Ascending aorta (tissue), 2 donors: ENCODE results near the gene GRIN1. TPM values are rescaled to one million over a fixed set of nuclear protein-coding genes. Genes with fewer than 3 reads are reported as not detected.

Source experiments
- DNase-seq, 2 donors: peaks; one replicate each; pipeline ENCODE4 v3.0.0-alpha.2; 2019; ENCODE audit warnings: low spot score in 2 of 2
- H3K27ac ChIP-seq, 2 donors: fragments of 200-600 bp; sonication (generic); one replicate each; pipeline ENCODE4 v1.5.1; 2016 to 2017; ENCODE audit warnings: mild to moderate bottlenecking in 1 of 2
- H3K27me3 ChIP-seq: fragments of 200-600 bp; sonication (generic); one replicate; pipeline ENCODE4 v1.5.1; 2017
- H3K36me3 ChIP-seq, 2 donors: fragments of 200-600 bp; sonication (generic); one replicate each; pipeline ENCODE4 v1.5.1; 2016
- H3K4me1 ChIP-seq, 2 donors: fragments of 200-600 bp; sonication (generic); one replicate each; pipeline ENCODE4 v1.5.1; 2016 to 2017; ENCODE audit warnings: mild to moderate bottlenecking in 1 of 2
- H3K4me3 ChIP-seq, 2 donors: fragments of 200-600 bp; sonication (generic); one replicate each; pipeline ENCODE4 v1.5.1; 2016 to 2017; ENCODE audit warnings: mild to moderate bottlenecking in 1 of 2
- H3K9me3 ChIP-seq, 2 donors: fragments of 200-600 bp; sonication (generic); one replicate each; pipeline ENCODE4 v1.5.1; 2016
- intact Hi-C: fragments of 100-400 bp; cut with DNase I; formaldehyde crosslinking; loops from one replicate; pipeline ENCODE4 v1.15.1; 2023
- total RNA-seq: library from RNA; depleted of rRNA; stranded (reverse); fragments of >200 nt; gene quantifications from one replicate; pipeline ENCODE4 v1.1.0, GENCODE V29; 2016
- TF ChIP-seq, protein P1 (sequence below), 3 experiments: fragments of 200-600 bp in 2 of 3; fragments of 450-650 bp in 1 of 3; sonication (generic) in 2 of 3; IDR thresholded peaks; one replicate each; pipeline ENCODE4 v1.5.1; 2016 to 2019; ENCODE audit warnings: antibody characterized with exemption in 3 of 3, mild to moderate bottlenecking in 1 of 3, moderate library complexity in 1 of 3

Gene GRIN1
- total RNA-seq, 1 donor from 2014 or later, result not detected

DNA sequence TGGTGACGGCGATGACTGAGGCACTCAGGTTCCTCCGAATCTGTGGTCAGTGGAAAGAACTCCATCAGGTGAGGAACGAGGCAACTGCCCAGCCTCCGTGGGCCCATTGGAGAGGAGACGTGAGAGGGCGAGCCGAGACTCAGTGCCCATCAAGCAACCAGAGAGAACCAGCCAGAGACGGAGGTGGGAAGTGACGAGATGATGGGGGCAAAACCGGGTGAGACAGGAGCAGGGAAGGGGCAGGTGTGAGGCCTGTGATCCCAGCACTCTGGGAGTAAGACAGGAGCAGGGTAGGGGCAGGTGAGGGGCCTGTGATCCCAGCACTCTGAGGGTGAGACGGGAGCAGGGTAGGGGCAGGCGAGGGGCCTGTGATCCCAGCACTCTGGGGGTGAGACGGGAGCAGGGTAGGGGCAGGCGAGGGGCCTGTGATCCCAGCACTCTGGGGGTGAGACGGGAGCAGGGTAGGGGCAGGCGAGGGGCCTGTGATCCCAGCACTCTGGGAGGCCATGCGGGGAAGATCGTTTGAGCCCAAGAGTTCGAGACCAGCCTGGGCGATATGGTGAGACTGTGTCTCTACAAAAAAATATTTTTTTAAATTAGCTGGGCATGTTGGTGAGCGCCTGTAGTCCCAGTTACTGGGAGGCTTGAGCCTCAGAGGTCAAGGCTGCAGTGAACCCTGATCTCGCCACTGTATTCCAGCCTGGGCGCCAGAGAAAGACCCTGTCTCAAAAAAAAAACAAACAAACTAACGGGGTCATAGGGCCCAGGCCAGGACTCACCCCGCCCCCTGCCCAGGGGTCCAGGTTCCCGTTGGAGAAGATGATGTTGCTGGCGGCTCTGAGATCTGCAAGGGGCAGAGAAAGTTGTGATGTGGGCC lies 27.8 kb upstream of the GRIN1 start:
- no peaks in the 10 kb centered on the region for H3K27me3 ChIP-seq
- H3K9me3 ChIP-seq, result no peaks in the 10 kb centered on the region
- H3K4me3 ChIP-seq, result no peak overlapping the region
- H3K36me3 ChIP-seq, result peaks cover 39 to 62% of the 10 kb centered on the region in 2 donors
- no peak for DNase-seq
- peaks cover 0 to 15% of the 10 kb centered on the region in 2 donors for H3K4me1 ChIP-seq
- TF ChIP-seq, protein P1, sequence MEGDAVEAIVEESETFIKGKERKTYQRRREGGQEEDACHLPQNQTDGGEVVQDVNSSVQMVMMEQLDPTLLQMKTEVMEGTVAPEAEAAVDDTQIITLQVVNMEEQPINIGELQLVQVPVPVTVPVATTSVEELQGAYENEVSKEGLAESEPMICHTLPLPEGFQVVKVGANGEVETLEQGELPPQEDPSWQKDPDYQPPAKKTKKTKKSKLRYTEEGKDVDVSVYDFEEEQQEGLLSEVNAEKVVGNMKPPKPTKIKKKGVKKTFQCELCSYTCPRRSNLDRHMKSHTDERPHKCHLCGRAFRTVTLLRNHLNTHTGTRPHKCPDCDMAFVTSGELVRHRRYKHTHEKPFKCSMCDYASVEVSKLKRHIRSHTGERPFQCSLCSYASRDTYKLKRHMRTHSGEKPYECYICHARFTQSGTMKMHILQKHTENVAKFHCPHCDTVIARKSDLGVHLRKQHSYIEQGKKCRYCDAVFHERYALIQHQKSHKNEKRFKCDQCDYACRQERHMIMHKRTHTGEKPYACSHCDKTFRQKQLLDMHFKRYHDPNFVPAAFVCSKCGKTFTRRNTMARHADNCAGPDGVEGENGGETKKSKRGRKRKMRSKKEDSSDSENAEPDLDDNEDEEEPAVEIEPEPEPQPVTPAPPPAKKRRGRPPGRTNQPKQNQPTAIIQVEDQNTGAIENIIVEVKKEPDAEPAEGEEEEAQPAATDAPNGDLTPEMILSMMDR (IDR thresholded peaks at IDR 0.05), result no peak
- intact Hi-C loops, result no loop called here
- H3K27ac ChIP-seq, result no peak overlapping the region

DNA sequence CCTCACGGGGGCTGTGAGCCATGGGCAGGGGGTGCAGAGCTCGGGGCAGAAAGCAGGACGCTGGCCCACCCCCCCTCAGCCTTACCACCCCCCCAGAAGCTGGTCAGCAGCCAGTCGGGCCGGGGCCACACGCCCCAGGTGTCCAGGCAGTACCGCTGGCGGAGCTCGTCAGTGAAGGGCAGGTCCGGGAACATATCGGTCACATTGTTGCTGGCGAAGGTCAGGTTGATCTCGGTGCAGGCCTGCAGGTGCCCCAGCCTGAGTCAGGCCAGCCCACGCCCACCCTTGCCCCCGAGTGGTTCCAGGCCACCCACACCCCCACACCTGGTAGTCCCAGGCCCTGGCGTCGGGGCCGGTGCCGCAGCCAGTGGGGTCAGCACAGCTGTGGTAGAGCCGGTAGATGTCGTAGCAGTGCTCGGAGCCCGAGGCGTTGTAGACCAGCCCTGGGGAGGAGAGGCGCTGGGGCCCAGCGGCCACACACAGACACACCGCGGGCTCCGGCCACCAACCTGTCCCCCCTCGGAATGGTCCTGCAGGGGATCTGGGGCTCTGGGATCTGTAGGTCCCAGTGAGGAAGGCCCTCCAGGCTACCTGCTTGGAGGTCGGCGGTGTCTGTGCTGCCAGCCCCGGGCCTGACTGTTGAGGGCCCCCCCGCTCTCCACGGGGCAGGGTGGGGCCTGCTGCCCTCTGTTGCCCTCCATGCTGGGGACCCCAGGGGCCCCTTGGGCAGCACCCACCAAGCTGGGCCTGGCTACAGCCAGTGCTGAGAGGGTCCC lies 27.0 kb upstream of the GRIN1 start:
- no peaks in the 10 kb centered on the region for H3K27me3 ChIP-seq
- H3K4me3 ChIP-seq, result no peak overlapping the region
- H3K36me3 ChIP-seq, result peaks cover 31 to 54% of the 10 kb centered on the region in 2 donors
- no peaks in the 10 kb centered on the region for H3K9me3 ChIP-seq
- peaks cover 0 to 15% of the 10 kb centered on the region in 2 donors for H3K4me1 ChIP-seq
- DNase-seq, result no peak
- intact Hi-C loops, result no loop called here
- TF ChIP-seq, protein P1 (IDR thresholded peaks at IDR 0.05), result no peak
- no peak overlapping the region for H3K27ac ChIP-seq

GRCh38 chr9:137112564-137113384 lies 26.2 kb upstream of the GRIN1 start:
- H3K27ac ChIP-seq, result no peak overlapping the region
- DNase-seq, result no peak
- TF ChIP-seq, protein P1 (IDR thresholded peaks at IDR 0.05), result no peak
- no peaks in the 10 kb centered on the region for H3K27me3 ChIP-seq
- intact Hi-C loops, result no loop called here
- no peaks in the 10 kb centered on the region for H3K9me3 ChIP-seq
- peaks cover 24 to 46% of the 10 kb centered on the region in 2 donors for H3K36me3 ChIP-seq
- no peak overlapping the region for H3K4me3 ChIP-seq
- H3K4me1 ChIP-seq, result peaks cover 0 to 15% of the 10 kb centered on the region in 2 donors

DNA sequence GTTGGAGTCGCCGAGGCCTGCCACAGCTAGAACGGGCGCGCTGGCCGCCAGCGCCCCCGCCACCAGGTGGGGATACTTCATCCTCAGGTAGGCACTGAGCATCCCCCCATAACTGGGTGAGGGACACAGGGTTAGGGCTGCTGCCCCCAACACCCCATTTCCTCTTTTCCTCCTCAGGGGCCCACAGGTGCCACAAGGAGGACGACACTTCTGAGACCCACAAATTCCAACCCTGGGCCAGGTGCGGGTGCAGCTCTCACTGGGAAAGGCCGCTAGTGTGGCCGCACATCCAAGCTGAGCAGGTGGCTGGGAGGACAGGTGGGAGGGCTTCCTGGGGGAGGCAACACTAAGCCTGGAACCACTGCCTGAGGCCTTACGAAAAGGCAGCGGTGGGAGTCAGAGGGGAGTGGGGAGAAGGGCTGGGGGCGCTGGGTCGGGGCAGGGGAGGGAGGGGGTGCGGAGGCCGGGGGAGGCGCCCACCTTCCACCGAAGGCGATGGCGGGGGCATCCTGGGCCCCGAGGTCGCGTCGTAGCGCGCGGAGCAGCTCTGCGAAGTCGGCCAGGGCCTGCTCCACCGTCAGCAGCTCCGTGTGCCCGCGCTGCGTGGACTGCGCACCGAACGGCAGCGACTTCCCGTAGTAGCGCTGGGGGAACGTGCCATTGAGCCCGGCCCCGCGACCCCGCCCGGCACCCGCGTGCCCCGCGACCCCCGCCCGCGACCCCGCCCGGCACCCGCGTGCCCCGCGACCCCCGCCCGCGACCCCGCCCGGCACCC lies 25.4 kb upstream of the GRIN1 start:
- H3K4me3 ChIP-seq, result peak overlapping the region; percentile 89 to 93
- no peak overlapping the region for H3K27ac ChIP-seq
- intact Hi-C loops, result no loop called here
- peaks cover 18 to 38% of the 10 kb centered on the region in 2 donors for H3K36me3 ChIP-seq
- TF ChIP-seq, protein P1 (IDR thresholded peaks at IDR 0.05), result no peak
- no peaks in the 10 kb centered on the region for H3K9me3 ChIP-seq
- no peak for DNase-seq
- peaks cover 0 to 15% of the 10 kb centered on the region in 2 donors for H3K4me1 ChIP-seq
- H3K27me3 ChIP-seq, result no peaks in the 10 kb centered on the region

- TF ChIP-seq, protein P1 (IDR thresholded peaks at IDR 0.05), result no peak
- Histone ChIP-seq H3K27ac (no peak overlapping the region), H3K27me3 (no peaks in the 10 kb centered on the region), H3K4me3 (peak overlapping the region; percentile 89 to 93), H3K36me3 (peaks cover 14 to 31% of the 10 kb centered on the region in 2 donors), H3K9me3 (no peaks in the 10 kb centered on the region), H3K4me1 (peaks cover 0 to 15% of the 10 kb centered on the region in 2 donors)
- intact Hi-C loops, result no loop called here
- no peak for DNase-seq
Observed at GRCh38 chr9:137114220-137114612, 24.7 kb upstream of the GRIN1 start.
